MM.1S (cell line): ENCODE data around the gene SPRED2.

Experiments
- DNase-seq: peaks from one replicate; pipeline ENCODE4 v3.0.0-alpha.2; 2015
- H2AFZ ChIP-seq: fragments of 300-600 bp; sonication (generic); 2 replicates; pipeline ENCODE4 v1.6.0; 2016; ENCODE audit warnings: antibody characterized with exemption, low read length
- H3F3A ChIP-seq: fragments of 300-600 bp; sonication (generic); 2 replicates; pipeline ENCODE4 v1.6.1; 2016; ENCODE audit warnings: mild to moderate bottlenecking, antibody characterized with exemption, low read length, moderate library complexity, mixed read lengths; ENCODE audit not compliant: insufficient read depth
- H3K27ac ChIP-seq: fragments of 300-600 bp; sonication (generic); 2 replicates; pipeline ENCODE4 v1.5.1; 2016; ENCODE audit warnings: mild to moderate bottlenecking, low read length
- H3K27me3 ChIP-seq: fragments of 300-600 bp; sonication (generic); replicated peaks from 2 replicates; pipeline ENCODE4 v1.6.0; 2016; ENCODE audit warnings: low read length; ENCODE audit not compliant: insufficient read depth
- H3K36me3 ChIP-seq: fragments of 300-600 bp; sonication (generic); replicated peaks from 2 replicates; pipeline ENCODE4 v1.6.1; 2016; ENCODE audit warnings: mild to moderate bottlenecking, low read length, mixed read lengths; ENCODE audit not compliant: insufficient read depth
- H3K4me1 ChIP-seq: fragments of 300-600 bp; sonication (generic); 2 replicates; pipeline ENCODE4 v1.6.1; 2016; ENCODE audit warnings: low read length, mixed read lengths
- H3K4me2 ChIP-seq: fragments of 300-600 bp; sonication (generic); 2 replicates; pipeline ENCODE4 v1.6.0; 2016; ENCODE audit warnings: low read depth, low read length
- H3K4me3 ChIP-seq: fragments of 300-600 bp; sonication (generic); 2 replicates; pipeline ENCODE4 v1.5.1; 2016; ENCODE audit warnings: low read length, mixed read lengths
- H3K79me2 ChIP-seq: fragments of 300-600 bp; sonication (generic); 2 replicates; pipeline ENCODE4 v1.6.1; 2016; ENCODE audit warnings: mixed run types, low read length, mixed read lengths
- H3K9ac ChIP-seq: fragments of 300-600 bp; sonication (generic); 2 replicates; pipeline ENCODE4 v1.6.1; 2016; ENCODE audit warnings: low read length, mixed read lengths
- H3K9me2 ChIP-seq: fragments of 300-600 bp; sonication (generic); replicated peaks from 2 replicates; pipeline ENCODE4 v1.6.1; 2016; ENCODE audit warnings: mild to moderate bottlenecking, low read length, mixed read lengths; ENCODE audit not compliant: insufficient read depth
- H3K9me3 ChIP-seq: fragments of 300-600 bp; sonication (generic); replicated peaks from 2 replicates; pipeline ENCODE4 v1.6.1; 2016; ENCODE audit warnings: mild to moderate bottlenecking, low read length, mixed read lengths; ENCODE audit not compliant: insufficient read depth
- H4K20me1 ChIP-seq: fragments of 300-600 bp; sonication (generic); 2 replicates; pipeline ENCODE4 v1.6.1; 2016; ENCODE audit warnings: mild to moderate bottlenecking, low read length, moderate library complexity, mixed read lengths; ENCODE audit not compliant: insufficient read depth
- EZH2 ChIP-seq: fragments of 300-600 bp; sonication (generic); optimal IDR thresholded peaks from 2 replicates; pipeline ENCODE3; 2017; ENCODE audit warnings: low read depth, mild to moderate bottlenecking, antibody characterized with exemption, low read length, mixed read lengths
- EZH2phosphoT487 ChIP-seq: fragments of 300-600 bp; sonication (generic); IDR thresholded peaks from 2 replicates; pipeline ENCODE4 v1.6.1; 2018; ENCODE audit warnings: antibody characterized with exemption, low read length
- TF ChIP-seq, protein P1 (sequence below): fragments of 300-600 bp; sonication (generic); IDR thresholded peaks from 2 replicates; pipeline ENCODE4 v1.5.1; 2016; ENCODE audit warnings: antibody characterized with exemption, low read length, mixed read lengths

SPRED2 gene

DNA sequence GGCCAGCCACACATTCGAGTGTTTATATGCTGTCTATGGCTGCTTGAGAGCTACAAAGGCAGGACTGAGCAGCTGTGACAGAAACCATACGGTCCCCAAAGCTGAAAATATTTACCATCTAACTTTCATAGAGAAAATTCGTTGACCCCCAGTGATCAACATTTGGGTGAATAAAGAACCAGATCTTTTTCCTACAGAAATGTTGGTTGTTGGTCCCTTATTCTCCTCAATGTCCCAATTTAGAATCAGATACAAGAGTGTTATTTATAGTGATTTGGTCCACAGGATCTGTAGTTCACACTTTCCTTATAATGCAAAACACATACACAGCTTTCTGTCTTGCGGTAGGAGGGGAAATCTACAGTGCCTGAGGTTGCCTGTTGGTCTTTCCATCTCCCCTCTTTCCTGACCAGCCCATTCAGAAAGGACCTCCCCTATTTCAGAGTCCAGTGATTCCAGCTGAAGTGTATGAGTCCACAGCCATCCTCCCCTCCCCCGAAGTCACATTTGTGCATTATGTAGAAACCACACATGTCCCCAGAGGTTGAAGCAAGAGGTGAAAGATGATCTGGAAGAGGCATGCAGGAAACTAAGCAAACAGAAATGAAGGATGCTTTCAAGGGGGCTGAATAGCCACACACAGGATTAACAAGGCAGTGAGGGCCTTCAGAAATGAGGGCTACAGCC lies 61.9 kb downstream of the SPRED2 start:
- TF ChIP-seq, protein P1, sequence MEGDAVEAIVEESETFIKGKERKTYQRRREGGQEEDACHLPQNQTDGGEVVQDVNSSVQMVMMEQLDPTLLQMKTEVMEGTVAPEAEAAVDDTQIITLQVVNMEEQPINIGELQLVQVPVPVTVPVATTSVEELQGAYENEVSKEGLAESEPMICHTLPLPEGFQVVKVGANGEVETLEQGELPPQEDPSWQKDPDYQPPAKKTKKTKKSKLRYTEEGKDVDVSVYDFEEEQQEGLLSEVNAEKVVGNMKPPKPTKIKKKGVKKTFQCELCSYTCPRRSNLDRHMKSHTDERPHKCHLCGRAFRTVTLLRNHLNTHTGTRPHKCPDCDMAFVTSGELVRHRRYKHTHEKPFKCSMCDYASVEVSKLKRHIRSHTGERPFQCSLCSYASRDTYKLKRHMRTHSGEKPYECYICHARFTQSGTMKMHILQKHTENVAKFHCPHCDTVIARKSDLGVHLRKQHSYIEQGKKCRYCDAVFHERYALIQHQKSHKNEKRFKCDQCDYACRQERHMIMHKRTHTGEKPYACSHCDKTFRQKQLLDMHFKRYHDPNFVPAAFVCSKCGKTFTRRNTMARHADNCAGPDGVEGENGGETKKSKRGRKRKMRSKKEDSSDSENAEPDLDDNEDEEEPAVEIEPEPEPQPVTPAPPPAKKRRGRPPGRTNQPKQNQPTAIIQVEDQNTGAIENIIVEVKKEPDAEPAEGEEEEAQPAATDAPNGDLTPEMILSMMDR = no peak
- DNase-seq = no peak
- H3K9ac ChIP-seq = no peak overlapping the region
- H2AFZ ChIP-seq = no peak overlapping the region
- peaks cover 7% of the 10 kb centered on the region for H3F3A ChIP-seq
- no peaks in the 10 kb centered on the region for H3K36me3 ChIP-seq
- H3K27ac ChIP-seq = no peak overlapping the region
- no peaks in the 10 kb centered on the region; the same call in 1 of the 2 replicates for H4K20me1 ChIP-seq
- H3K79me2 ChIP-seq = peaks cover 97% of the 10 kb centered on the region
- no peak overlapping the region for H3K4me2 ChIP-seq
- no peaks in the 10 kb centered on the region for H3K27me3 ChIP-seq
- H3K4me3 ChIP-seq = no peak overlapping the region
- peaks cover 54% of the 10 kb centered on the region for H3K4me1 ChIP-seq
- H3K9me2 ChIP-seq = no peaks in the 10 kb centered on the region
- H3K9me3 ChIP-seq = no peaks in the 10 kb centered on the region

DNA sequence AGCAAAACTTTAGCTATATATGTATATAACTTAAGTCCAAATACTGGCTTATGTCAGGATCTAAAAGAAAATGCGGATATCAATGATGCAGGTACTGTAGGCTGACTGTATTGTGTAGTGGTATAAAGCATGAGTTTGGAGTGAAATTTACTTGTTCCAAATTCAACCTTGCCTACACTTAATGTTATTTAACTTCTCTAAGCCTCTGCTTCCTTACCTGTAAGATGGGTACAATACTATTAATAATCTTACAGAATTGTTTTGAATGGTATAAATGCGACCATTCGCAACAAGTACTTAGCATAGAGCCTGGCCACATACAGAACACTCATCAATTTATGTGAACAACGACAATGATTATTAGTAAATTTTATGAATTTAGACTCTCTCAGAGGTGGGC lies 62.4 kb downstream of the SPRED2 start:
- TF ChIP-seq EZH2 = no peak
- TF ChIP-seq, protein P1 = no peak
- TF ChIP-seq EZH2phosphoT487 = no peak
- no peak for DNase-seq
- Histone ChIP-seq H3K4me2 (no peak overlapping the region), H3K4me1 (peaks cover 53% of the 10 kb centered on the region), H3F3A (peaks cover 4% of the 10 kb centered on the region), H3K9me2 (no peaks in the 10 kb centered on the region), H3K27me3 (no peaks in the 10 kb centered on the region), H3K9ac (no peak overlapping the region), H3K36me3 (no peaks in the 10 kb centered on the region), H3K27ac (no peak overlapping the region), H3K9me3 (no peaks in the 10 kb centered on the region), H3K79me2 (peaks cover 97% of the 10 kb centered on the region), H3K4me3 (no peak overlapping the region), H4K20me1 (no peaks in the 10 kb centered on the region; the same call in 1 of the 2 replicates), H2AFZ (no peak overlapping the region)

DNA sequence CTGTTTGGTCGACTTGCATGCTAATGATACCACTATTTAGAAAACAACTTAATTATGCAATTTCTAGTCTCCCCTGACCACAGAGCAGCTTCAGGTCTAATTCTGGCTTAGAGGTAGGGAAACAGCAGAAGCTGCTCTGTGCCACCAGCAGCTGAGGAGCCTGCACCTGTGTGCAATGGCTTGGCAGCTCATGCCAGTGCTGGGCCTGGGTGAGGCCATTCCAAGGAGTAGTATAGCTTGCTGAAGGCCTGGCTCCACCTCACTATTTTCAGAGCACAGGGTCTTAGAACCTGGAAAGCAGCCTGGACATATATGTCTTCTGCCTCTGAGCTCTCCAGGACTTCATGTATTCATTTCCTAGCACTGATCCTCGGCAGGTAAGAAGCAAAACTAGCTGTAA lies 62.8 kb downstream of the SPRED2 start:
- TF ChIP-seq EZH2 = no peak
- TF ChIP-seq, protein P1 = no peak
- TF ChIP-seq EZH2phosphoT487 = no peak
- no peaks in the 10 kb centered on the region; the same call in 1 of the 2 replicates for H4K20me1 ChIP-seq
- no peaks in the 10 kb centered on the region for H3K9me2 ChIP-seq
- no peak overlapping the region for H2AFZ ChIP-seq
- H3K9me3 ChIP-seq = no peaks in the 10 kb centered on the region
- no peak overlapping the region for H3K27ac ChIP-seq
- H3K79me2 ChIP-seq = peaks cover 98% of the 10 kb centered on the region
- no peak for DNase-seq
- H3K4me1 ChIP-seq = peaks cover 50% of the 10 kb centered on the region
- no peak overlapping the region for H3K4me3 ChIP-seq
- no peaks in the 10 kb centered on the region for H3K27me3 ChIP-seq
- peaks cover under 1% of the 10 kb centered on the region for H3F3A ChIP-seq
- H3K9ac ChIP-seq = no peak overlapping the region
- no peaks in the 10 kb centered on the region for H3K36me3 ChIP-seq
- H3K4me2 ChIP-seq = no peak overlapping the region
